NCI-H2227 treated with DMSO at 0.1 percent for 48 hours (cell line): ENCODE measurements around the gene SGIP1.
A peak's percentile ranks its signal among the peaks of the same experiment; 100 is the strongest.

Experiments
- DNase-seq: peaks from one replicate; lab custom pipeline; 2025; lab: John Stamatoyannopoulos, UW

The SGIP1 gene

GRCh38 chr1:66533804-66534740 lies at the start of gene SGIP1:
Gene SGIP1 (plus strand): TSS chr1:66534153. CDS start chr1:66534359, 206 bp downstream.
- peak; percentile 71 for DNase-seq

GRCh38 chr1:66489151-66489550 lies 44.8 kb upstream of the SGIP1 start:
- no peak for DNase-seq

- no peak for DNase-seq
Measured at GRCh38 chr1:66489972-66490601, 43.9 kb upstream of the SGIP1 start.

- no peak for DNase-seq
Measured at GRCh38 chr1:66490816-66491215, 43.1 kb upstream of the SGIP1 start.

GRCh38 chr1:66492424-66492823 lies 41.5 kb upstream of the SGIP1 start:
- DNase-seq, result no peak

GRCh38 chr1:66493731-66494130 lies 40.2 kb upstream of the SGIP1 start:
- no peak for DNase-seq

GRCh38 chr1:66494482-66494881 lies 39.5 kb upstream of the SGIP1 start:
- DNase-seq, result no peak

- DNase-seq, result no peak
Measured at GRCh38 chr1:66495495-66495894, 38.5 kb upstream of the SGIP1 start.

GRCh38 chr1:66497910-66498309 lies 36.0 kb upstream of the SGIP1 start:
- DNase-seq, result no peak

GRCh38 chr1:66500301-66500700 lies 33.7 kb upstream of the SGIP1 start:
- DNase-seq, result no peak

GRCh38 chr1:66502086-66502485 lies 31.9 kb upstream of the SGIP1 start:
- no peak for DNase-seq

GRCh38 chr1:66503841-66504470 lies 30.0 kb upstream of the SGIP1 start:
- DNase-seq, result peak; percentile 33

- no peak for DNase-seq
Measured at GRCh38 chr1:66505671-66506392, 28.1 kb upstream of the SGIP1 start.

- no peak for DNase-seq
Measured at GRCh38 chr1:66506393-66506687, 27.6 kb upstream of the SGIP1 start.

- DNase-seq, result no peak
Measured at GRCh38 chr1:66506991-66507390, 27.0 kb upstream of the SGIP1 start.

GRCh38 chr1:66510407-66510806 lies 23.5 kb upstream of the SGIP1 start:
- no peak for DNase-seq

GRCh38 chr1:66511118-66511517 lies 22.8 kb upstream of the SGIP1 start:
- DNase-seq, result no peak

- no peak for DNase-seq
Measured at GRCh38 chr1:66517959-66518358, 16.0 kb upstream of the SGIP1 start.

- no peak for DNase-seq
Measured at GRCh38 chr1:66518654-66519053, 15.3 kb upstream of the SGIP1 start.

- DNase-seq, result no peak
Measured at GRCh38 chr1:66519992-66520391, 14.0 kb upstream of the SGIP1 start.

- no peak for DNase-seq
Measured at GRCh38 chr1:66520655-66521054, 13.3 kb upstream of the SGIP1 start.

- DNase-seq, result no peak
Measured at GRCh38 chr1:66521721-66522365, 12.1 kb upstream of the SGIP1 start.
